HCT116 (cell line): ENCODE results near the gene MAPKAPK3. TPM values are rescaled to one million over a fixed set of nuclear protein-coding genes. Genes with fewer than 3 reads are reported as not detected.

Source experiments
- ATAC-seq: fragments of 200-7000 bp; cut with Tn5 transposase; 2 replicates; pipeline ENCODE4 v1.9.1; 2020; ENCODE audit warnings: mild to moderate bottlenecking, moderate library complexity
- BruUV-seq: library from RNA; stranded (reverse); fragments of 400-500 nt; replicated peaks from 2 replicates; lab custom pipeline; 2021; lab: Mats Ljungman, UMichigan
- CTCF ChIA-PET: fragments of 300-600 bp; sonication (Branson Sonifier 250); formaldehyde crosslinking; loops from one replicate; lab custom pipeline; 2021; ENCODE audit warnings: antibody characterized with exemption; lab: Charles Lee
- POLR2A ChIA-PET: fragments of 300-600, 350-600 bp; sonication (Branson Sonifier 250); formaldehyde crosslinking; loops from one replicate; lab custom pipeline; 2021; ENCODE audit warnings: antibody characterized with exemption; lab: Charles Lee
- RAD21 ChIA-PET, 2 experiments: fragments of 300-600 bp; sonication (Branson Sonifier 250); formaldehyde crosslinking; loops; one replicate each; lab custom pipeline; 2023; ENCODE audit warnings: low total read pairs in 2 of 2; ENCODE audit not compliant: uncharacterized antibody in 2 of 2, unreplicated experiment in 2 of 2, low non-redundant PET in 1 of 2; lab: Charles Lee
- DNase-seq: peaks from one replicate; pipeline ENCODE4 v3.0.0-alpha.2; 2010; ENCODE audit warnings: low read depth, low spot score
- H2AFZ ChIP-seq: fragments of 200-600 bp; shearing (Covaris generic), sonication (generic); 2 replicates; pipeline ENCODE4 v1.6.1; 2017; ENCODE audit warnings: low read depth, mixed run types, mixed read lengths, antibody characterized with exemption, low read length; ENCODE audit not compliant: poor library complexity, severe bottlenecking
- H3K27ac ChIP-seq: 2 replicates; pipeline ENCODE4 v1.5.1; 2012; ENCODE audit warnings: low read depth, low read length
- H3K27me3 ChIP-seq: fragments of 200-600 bp; sonication (generic); 2 replicates; pipeline ENCODE4 v1.6.1; 2016; ENCODE audit warnings: mixed run types, low read length, mixed read lengths; ENCODE audit not compliant: insufficient read depth
- H3K36me3 ChIP-seq, 2 experiments: fragments of 200-500 bp in 1 of 2; fragments of 200-600 bp in 1 of 2; sonication (Bioruptor generic) in 1 of 2; sonication (generic) in 1 of 2; 2 replicates each; pipeline versions ENCODE4 v1.5.1 to v1.6.1; 2014 to 2016; ENCODE audit warnings: low read length in 2 of 2, inconsistent platforms in 1 of 2, mixed read lengths in 1 of 2, mixed run types in 1 of 2; ENCODE audit not compliant: insufficient read depth in 2 of 2, control insufficient read depth in 1 of 2
- H3K4me1 ChIP-seq, 2 experiments: fragments of 200-600 bp in 1 of 2; sonication (generic) in 1 of 2; 2 replicates each; pipeline versions ENCODE4 v1.5.1 to v1.6.1; 2012 to 2017; ENCODE audit warnings: low read length in 2 of 2, inconsistent platforms in 1 of 2, mild to moderate bottlenecking in 1 of 2, mixed read lengths in 1 of 2, mixed run types in 1 of 2, moderate library complexity in 1 of 2; ENCODE audit not compliant: insufficient read depth in 2 of 2, control insufficient read depth in 1 of 2
- H3K4me2 ChIP-seq: fragments of 200-600 bp; sonication (generic); 2 replicates; pipeline ENCODE4 v1.6.1; 2017; ENCODE audit warnings: mixed run types, low read length, mixed read lengths
- H3K4me3 ChIP-seq, 2 experiments: fragments of 200-600 bp in 1 of 2; sonication (generic) in 1 of 2; replicated peaks in 1 of 2; 2 replicates each; pipeline ENCODE4 v1.5.1; 2011 to 2016; ENCODE audit warnings: low read length in 2 of 2, control low read depth in 1 of 2, low read depth in 1 of 2, mild to moderate bottlenecking in 1 of 2, mixed read lengths in 1 of 2, mixed run types in 1 of 2
- H3K79me2 ChIP-seq: fragments of 200-600 bp; sonication (generic); 2 replicates; pipeline ENCODE4 v1.6.1; 2017; ENCODE audit warnings: mild to moderate bottlenecking, mixed run types, low read length, moderate library complexity, mixed read lengths; ENCODE audit not compliant: insufficient read depth
- H3K9ac ChIP-seq: fragments of 200-600 bp; sonication (generic); 2 replicates; pipeline ENCODE4 v1.6.1; 2016; ENCODE audit warnings: low read length, mixed read lengths
- H3K9me2 ChIP-seq: fragments of 200-600 bp; sonication (generic), shearing (Covaris generic); 2 replicates; pipeline ENCODE4 v1.6.1; 2017; ENCODE audit warnings: mixed run types, mild to moderate bottlenecking, moderate library complexity; ENCODE audit not compliant: insufficient read depth
- H3K9me3 ChIP-seq, 2 experiments: fragments of 200-500 bp in 1 of 2; fragments of 200-600 bp in 1 of 2; sonication (Bioruptor generic) in 1 of 2; sonication (generic) in 1 of 2; 2 replicates each; pipeline ENCODE4 v1.6.1; 2014 to 2017; ENCODE audit warnings: low read length in 2 of 2, mixed read lengths in 2 of 2, inconsistent platforms in 1 of 2, low read depth in 1 of 2, mild to moderate bottlenecking in 1 of 2, mixed run types in 1 of 2, moderate library complexity in 1 of 2; ENCODE audit not compliant: control insufficient read depth in 1 of 2, insufficient read depth in 1 of 2
- H4K20me1 ChIP-seq: fragments of 200-600 bp; sonication (generic), shearing (Covaris generic); 2 replicates; pipeline ENCODE4 v1.6.1; 2017; ENCODE audit warnings: mixed run types, mild to moderate bottlenecking, moderate library complexity; ENCODE audit not compliant: insufficient read depth
- CBX3 ChIP-seq: IDR thresholded peaks from 2 replicates; pipeline ENCODE4 v1.6.1; 2012; ENCODE audit warnings: low read depth
- CEBPB ChIP-seq: IDR thresholded peaks from 2 replicates; pipeline ENCODE4 v1.6.1; 2012; ENCODE audit warnings: low read depth
- ELF1 ChIP-seq: IDR thresholded peaks from 2 replicates; pipeline ENCODE4 v1.6.1; 2012; ENCODE audit warnings: low read depth, borderline replicate concordance
- EZH2 ChIP-seq: fragments of 200-600 bp; sonication (generic); IDR thresholded peaks from 2 replicates; pipeline ENCODE4 v1.6.1; 2017; ENCODE audit warnings: antibody characterized with exemption, mixed run types
- JUND ChIP-seq: IDR thresholded peaks from 2 replicates; pipeline ENCODE4 v1.6.1; 2012
- REST ChIP-seq: IDR thresholded peaks from 2 replicates; pipeline ENCODE4 v1.6.1; 2012; ENCODE audit warnings: low read depth
- SIN3A ChIP-seq: IDR thresholded peaks from 2 replicates; pipeline ENCODE4 v1.6.1; 2012; ENCODE audit warnings: low read depth
- SP1 ChIP-seq: IDR thresholded peaks from 2 replicates; pipeline ENCODE4 v1.6.1; 2012; ENCODE audit warnings: low read depth
- YY1 ChIP-seq: IDR thresholded peaks from 2 replicates; pipeline ENCODE4 v1.6.1; 2011; ENCODE audit warnings: low read length, low read depth, moderate library complexity, mild to moderate bottlenecking; ENCODE audit not compliant: insufficient replicate concordance; ENCODE audit errors: extremely low read depth
- ZFX ChIP-seq: fragments of 450-650 bp; IDR thresholded peaks from 2 replicates; pipeline ENCODE4 v1.6.1; 2017
- ZNF274 ChIP-seq: fragments of 200-500 bp; sonication (Bioruptor generic); IDR thresholded peaks from 2 replicates; pipeline ENCODE4 v1.6.1; 2014; ENCODE audit warnings: mild to moderate bottlenecking, low read depth, low read length, inconsistent platforms
- intact Hi-C: fragments of 100-400 bp; cut with micrococcal nuclease; formaldehyde crosslinking; loops from 2 replicates; pipeline ENCODE4 v1.10.0; 2022
- total RNA-seq: library from RNA; stranded (reverse); gene quantifications from one replicate; pipeline ENCODE4 v1.2.1, GENCODE V29; 2021; ENCODE audit not compliant: unreplicated experiment
- TF ChIP-seq, protein P1 (sequence below), 3 experiments: fragments of 200-600 bp in 1 of 3; sonication (generic) in 1 of 3; IDR thresholded peaks in 2 of 3; conservative IDR thresholded peaks in 1 of 3; 2 replicates each; pipeline ENCODE4 v1.5.1; 2012 to 2017; ENCODE audit warnings: low read depth in 2 of 3, low read length in 2 of 3, antibody characterized with exemption in 1 of 3, borderline replicate concordance in 1 of 3, control low read depth in 1 of 3, mild to moderate bottlenecking in 1 of 3, mixed read lengths in 1 of 3, mixed run types in 1 of 3, moderate library complexity in 1 of 3; ENCODE audit not compliant: insufficient read depth in 1 of 3
- TF ChIP-seq, protein P2 (sequence below): IDR thresholded peaks from 2 replicates; pipeline ENCODE4 v1.6.1; 2012
- TF ChIP-seq, protein P3 (sequence below): IDR thresholded peaks from 2 replicates; pipeline ENCODE4 v1.6.1; 2012

MAPKAPK3 gene
- total RNA-seq, 1 experiment from 2014 or later, result 87.3 TPM

DNA sequence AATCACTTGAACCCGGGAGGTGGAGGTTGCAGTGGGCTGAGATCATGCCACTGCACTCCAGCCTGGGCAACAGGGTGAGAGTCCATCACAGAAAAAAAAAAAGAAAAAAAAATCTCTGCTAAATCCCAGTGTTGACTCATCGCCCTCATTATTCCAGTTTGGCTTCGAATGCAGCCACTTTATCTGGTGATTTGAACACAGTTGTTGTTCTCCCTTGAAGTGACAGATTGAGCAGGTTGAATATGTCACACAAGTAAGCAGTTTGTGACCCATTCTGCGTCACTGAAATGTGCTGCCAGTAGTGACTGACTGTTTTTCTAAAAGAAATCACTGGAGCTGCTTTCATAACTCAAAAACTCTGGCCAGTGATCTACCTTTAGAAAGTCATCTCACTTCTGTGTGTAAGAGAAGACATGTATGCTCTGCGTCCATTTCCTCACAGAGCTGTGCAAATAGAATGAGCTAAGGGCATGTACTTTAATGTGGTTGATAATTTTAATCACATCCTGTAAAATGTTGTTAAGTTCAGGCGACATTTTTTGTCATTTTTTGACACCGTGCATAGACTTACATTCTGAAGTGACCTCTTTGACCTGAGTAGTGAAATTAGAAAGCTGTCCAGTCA lies 70.3 kb downstream of the MAPKAPK3 start:
- H3K9ac ChIP-seq, result no peak overlapping the region
- H3K79me2 ChIP-seq, result peaks cover 13% of the 10 kb centered on the region
- H3K9me3 ChIP-seq, result no peaks in the 10 kb centered on the region
- ATAC-seq, result no peak
- H3K4me2 ChIP-seq, result no peak overlapping the region
- H3K4me1 ChIP-seq, result no peaks in the 10 kb centered on the region
- H2AFZ ChIP-seq, result no peak overlapping the region
- TF ChIP-seq YY1 (no peak), JUND (no peak), REST (no peak), CEBPB (no peak), CBX3 (no peak), ZFX (no peak), ELF1 (no peak), EZH2 (no peak), ZNF274 (no peak), SIN3A (no peak), SP1 (no peak)
- TF ChIP-seq, protein P1, sequence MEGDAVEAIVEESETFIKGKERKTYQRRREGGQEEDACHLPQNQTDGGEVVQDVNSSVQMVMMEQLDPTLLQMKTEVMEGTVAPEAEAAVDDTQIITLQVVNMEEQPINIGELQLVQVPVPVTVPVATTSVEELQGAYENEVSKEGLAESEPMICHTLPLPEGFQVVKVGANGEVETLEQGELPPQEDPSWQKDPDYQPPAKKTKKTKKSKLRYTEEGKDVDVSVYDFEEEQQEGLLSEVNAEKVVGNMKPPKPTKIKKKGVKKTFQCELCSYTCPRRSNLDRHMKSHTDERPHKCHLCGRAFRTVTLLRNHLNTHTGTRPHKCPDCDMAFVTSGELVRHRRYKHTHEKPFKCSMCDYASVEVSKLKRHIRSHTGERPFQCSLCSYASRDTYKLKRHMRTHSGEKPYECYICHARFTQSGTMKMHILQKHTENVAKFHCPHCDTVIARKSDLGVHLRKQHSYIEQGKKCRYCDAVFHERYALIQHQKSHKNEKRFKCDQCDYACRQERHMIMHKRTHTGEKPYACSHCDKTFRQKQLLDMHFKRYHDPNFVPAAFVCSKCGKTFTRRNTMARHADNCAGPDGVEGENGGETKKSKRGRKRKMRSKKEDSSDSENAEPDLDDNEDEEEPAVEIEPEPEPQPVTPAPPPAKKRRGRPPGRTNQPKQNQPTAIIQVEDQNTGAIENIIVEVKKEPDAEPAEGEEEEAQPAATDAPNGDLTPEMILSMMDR (IDR thresholded peaks at IDR 0.05 in 2 of 3, conservative IDR thresholded peaks at IDR 0.05 in 1 of 3; ENCODE audit: borderline replicate concordance in 1 of 3, insufficient read depth in 1 of 3, low read depth in 2 of 3, low read length in 2 of 3), result no peak
- TF ChIP-seq, protein P2, sequence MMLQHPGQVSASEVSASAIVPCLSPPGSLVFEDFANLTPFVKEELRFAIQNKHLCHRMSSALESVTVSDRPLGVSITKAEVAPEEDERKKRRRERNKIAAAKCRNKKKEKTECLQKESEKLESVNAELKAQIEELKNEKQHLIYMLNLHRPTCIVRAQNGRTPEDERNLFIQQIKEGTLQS, result no peak
- TF ChIP-seq, protein P3, sequence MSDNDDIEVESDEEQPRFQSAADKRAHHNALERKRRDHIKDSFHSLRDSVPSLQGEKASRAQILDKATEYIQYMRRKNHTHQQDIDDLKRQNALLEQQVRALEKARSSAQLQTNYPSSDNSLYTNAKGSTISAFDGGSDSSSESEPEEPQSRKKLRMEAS, result no peak
- TF ChIP-seq, all 23 proteins: peak for 0
- RAD21 ChIA-PET, result no interaction called here
- BruUV-seq, result no TSS peak
- intact Hi-C loops, result no loop called here
- no peak for DNase-seq
- Histone ChIP-seq H3K4me3 (no peak overlapping the region), H3K9me2 (no peaks in the 10 kb centered on the region), H3K27me3 (no peaks in the 10 kb centered on the region), H4K20me1 (no peaks in the 10 kb centered on the region), H3K27ac (no peak overlapping the region), H3K36me3 (no peaks in the 10 kb centered on the region)
- CTCF ChIA-PET, result no interaction called here
- POLR2A ChIA-PET, result no interaction called here
